A673 (cell line): Measurements from ENCODE around the gene TRMT10A.

Experiments used
- CTCF ChIP-seq: fragments of 300-800, 200-600 bp; sonication (generic); conservative IDR thresholded peaks from 2 replicates; pipeline ENCODE4 v1.5.1; 2017; ENCODE audit warnings: low read depth, mild to moderate bottlenecking, antibody characterized with exemption, low read length, moderate library complexity, mixed read lengths
- EZH2 ChIP-seq: fragments of 200-600 bp; sonication (generic); IDR thresholded peaks from 2 replicates; pipeline ENCODE4 v1.6.1; 2017; ENCODE audit warnings: borderline replicate concordance, low read depth, mild to moderate bottlenecking, mixed read lengths, antibody characterized with exemption, low read length; ENCODE audit not compliant: poor library complexity, severe bottlenecking

GRCh38 chr4:99573735-99574368 lies 10.0 kb upstream of the TRMT10A start:
- no peak for TF ChIP-seq EZH2
- TF ChIP-seq CTCF = no peak
